PC-9 (cell line): Measurements from ENCODE around the gene SLC5A9.

ENCODE experiments used
- CTCF ChIP-seq: fragments of 200-600 bp; sonication (generic); conservative IDR thresholded peaks from 2 replicates; pipeline ENCODE4 v1.6.1; 2017; ENCODE audit warnings: mixed run types, antibody characterized with exemption, mild to moderate bottlenecking, moderate library complexity
- EZH2 ChIP-seq: fragments of 200-600 bp; sonication (generic); IDR thresholded peaks from 2 replicates; pipeline ENCODE4 v1.8.0; 2017; ENCODE audit warnings: antibody characterized with exemption, low read depth

GRCh38 chr1:48250572-48250971, 28.1 kb downstream of the SLC5A9 start:
- TF ChIP-seq CTCF (no peak), EZH2 (no peak)
